Measurements from ENCODE around the gene TGFBR3.

TGFBR3 gene

DNA sequence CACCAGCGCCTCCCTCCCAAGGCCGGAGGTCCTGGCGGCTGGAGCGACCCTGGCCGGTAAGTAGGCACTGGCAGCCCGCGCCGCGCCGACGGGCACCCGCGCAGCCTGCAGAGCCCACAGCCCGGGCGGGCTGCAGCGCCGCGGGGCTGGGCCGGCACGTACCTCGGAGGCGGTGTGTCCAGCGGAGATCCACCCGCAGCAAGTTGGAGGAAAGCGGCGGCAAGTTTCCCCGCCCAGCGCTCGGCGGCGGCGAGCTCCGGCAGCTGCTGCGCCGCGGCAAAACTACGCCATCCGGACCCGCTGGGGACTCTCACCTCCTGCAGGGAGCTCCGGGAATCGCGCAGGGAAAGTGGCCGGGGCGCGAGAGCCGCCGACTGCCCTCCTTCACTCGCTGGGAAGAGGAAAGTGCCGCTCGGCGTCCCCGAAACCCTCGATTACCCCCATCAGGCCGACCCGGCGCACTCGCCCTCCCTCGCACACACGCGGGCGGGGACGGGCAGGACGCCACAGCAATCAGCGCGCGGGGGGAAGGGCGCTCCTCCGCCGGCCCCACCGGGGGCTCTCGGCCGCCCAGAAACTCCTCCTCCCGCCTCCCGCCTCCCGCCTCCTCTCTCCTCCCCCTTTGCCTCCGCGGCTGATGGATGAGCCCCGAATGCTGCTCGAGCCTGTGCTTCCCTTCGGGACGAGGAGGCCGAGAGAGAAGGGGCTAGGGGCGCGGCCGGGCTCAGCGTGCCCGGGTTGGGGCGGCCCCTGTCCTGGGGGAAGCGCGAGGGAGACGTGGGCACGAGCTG, at the start of gene TGFBR3:
TSS of gene TGFBR3 (minus strand) at position 436 of the 791 bp plus-strand sequence. CDS start 24,620 bp downstream, outside the sequence.
- DNase-seq (ENCODE audit: low read depth in 2 of 2) = peak; percentile 61 to 67

DNA sequence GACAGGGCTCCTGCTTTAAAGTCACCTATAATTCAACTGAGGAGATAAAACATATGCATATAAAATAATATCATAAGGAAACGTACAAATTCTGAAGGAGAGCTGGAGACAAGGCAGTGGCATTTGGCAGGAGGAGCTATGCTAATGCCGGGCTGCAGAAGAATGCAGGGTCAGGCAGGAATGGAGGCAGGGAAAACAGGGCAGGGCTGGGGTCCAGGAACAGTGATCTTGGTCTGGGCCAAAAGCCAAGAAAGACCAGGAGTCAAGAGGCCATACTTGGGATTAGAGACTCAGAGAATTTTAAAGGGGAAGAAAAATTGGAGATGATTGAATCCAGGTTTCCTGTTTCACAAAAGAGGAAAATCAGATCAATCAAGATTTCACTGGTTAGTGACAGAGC, 43.3 kb upstream of the TGFBR3 start:
- no peak for DNase-seq (ENCODE audit: low read depth in 2 of 2)

DNA sequence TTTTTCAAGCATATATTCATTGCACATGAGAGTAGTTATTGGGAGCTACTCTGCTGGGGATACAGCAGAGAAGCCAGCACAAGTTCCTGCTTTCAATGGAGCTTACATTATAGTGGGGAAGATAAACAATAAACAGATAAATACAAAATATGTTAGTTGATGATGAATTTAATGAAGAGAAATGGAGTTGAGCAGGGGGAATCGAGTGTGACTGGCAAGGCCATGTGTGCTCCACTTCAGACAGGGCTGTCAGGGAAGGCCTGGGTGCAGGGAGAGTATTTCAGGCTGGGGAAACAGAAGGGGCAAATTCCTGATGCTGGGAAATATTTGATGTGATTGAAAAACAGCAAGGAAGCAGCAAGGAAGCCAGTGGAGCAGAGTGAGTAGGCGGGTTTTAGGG, 42.1 kb upstream of the TGFBR3 start:
- no peak for DNase-seq (ENCODE audit: low read depth in 2 of 2)

DNA sequence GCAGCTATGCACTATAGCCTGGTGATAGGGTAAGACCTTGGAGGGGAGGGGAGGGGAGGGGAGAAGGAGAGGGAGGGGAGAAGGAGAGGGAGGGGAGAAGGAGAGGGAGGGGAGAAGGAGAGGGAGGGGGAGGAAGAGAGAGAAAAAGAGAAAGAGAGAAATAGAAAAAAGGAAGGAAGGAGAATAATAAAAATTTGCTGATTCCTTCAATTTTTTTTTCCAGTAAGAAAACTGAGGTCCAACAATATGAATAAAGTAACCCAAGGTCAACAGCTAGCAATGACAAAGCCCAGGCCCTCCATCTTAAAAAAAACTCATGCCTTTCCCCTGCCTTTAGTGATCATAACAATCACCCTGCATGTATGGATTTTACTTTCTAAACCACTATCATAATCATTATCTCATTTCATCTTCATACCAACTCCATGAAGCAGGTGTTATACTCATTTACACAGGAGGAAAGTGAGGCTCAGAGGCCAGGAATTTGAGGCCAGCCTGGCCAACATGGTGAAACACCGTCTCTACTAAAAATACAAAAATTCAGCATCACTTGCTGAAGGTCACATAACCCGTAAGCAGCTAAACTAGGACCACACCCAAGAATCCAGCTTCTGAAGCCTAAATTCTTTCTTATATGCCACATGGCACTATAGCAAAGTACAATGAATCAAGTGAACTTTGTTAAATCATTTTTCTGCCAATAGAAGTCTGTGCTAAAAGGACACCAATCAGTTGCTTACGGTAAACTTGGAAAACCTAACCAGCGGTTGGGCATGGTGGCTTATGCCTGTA, 39.9 kb upstream of the TGFBR3 start:
- no peak for DNase-seq (ENCODE audit: low read depth in 2 of 2)

DNA sequence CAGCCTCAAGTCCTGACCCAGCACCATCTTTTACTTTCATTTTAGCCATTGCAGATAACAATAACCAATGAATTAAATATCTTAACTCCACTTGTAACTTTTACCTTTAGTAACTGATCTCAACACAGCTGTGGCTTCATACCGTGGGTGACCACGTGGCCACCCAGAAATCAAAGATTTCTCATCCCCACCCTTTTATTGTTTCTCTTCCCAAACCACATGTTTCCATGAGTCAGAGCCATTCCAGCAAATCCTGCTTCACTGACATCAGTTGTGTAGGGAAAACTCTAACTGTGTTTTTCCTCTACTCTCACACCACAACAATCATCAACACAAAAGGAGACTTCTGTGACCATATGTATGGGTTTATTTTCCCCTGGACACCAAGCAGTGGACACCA, 38.2 kb upstream of the TGFBR3 start:
- DNase-seq (ENCODE audit: low read depth in 2 of 2) = no peak

DNA sequence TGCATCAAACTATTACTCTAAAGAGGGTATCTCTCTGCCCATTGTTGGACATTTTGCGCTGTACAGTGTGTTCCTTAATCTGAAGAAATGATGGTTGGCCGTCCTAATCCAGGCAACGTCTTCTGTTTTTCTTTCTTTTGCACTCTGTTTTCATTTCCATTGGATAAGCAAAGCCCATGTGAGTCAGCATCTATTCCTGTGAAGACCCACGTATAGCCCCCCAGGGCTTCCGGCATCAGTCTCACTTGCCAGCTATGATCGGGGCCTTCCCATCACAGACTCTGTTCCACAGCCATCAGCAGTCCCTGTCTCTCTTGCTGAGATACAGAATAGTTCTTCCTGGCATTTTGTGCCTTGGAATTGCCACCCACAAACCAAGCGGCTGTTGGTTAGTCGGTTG, 34.0 kb upstream of the TGFBR3 start:
- no peak for DNase-seq (ENCODE audit: low read depth in 2 of 2)

DNA sequence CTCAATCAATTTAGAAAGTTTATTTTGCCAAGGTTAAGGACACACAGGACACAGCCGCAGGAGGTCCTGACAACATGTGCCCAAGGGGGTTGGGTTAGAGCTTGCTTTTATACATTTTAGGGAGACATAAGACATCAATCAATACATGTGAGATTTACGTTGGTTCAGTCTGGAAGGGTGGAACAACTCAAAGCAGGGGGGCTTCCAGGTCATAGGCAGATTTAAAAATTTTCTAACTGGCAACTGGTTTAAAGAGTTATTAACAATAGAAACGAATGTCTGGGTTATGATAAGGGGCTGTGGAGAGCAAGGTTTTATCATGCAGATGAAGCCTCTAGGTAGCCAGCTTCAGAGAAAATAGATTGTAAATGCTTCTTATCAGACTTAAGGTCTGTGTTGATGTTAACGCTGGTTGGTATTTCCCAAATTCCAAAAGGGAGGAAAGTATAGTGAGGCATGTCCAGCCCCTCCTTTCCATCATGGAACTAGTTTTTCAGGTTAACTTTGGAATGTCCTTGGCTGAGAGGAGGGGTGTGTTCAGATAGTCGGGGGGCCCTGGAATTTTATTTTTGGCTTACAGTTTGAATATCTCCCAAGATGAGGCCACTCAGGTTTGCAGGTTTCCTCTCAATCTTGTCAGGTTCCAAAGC, 31.0 kb upstream of the TGFBR3 start:
- DNase-seq (ENCODE audit: low read depth in 2 of 2) = no peak

DNA sequence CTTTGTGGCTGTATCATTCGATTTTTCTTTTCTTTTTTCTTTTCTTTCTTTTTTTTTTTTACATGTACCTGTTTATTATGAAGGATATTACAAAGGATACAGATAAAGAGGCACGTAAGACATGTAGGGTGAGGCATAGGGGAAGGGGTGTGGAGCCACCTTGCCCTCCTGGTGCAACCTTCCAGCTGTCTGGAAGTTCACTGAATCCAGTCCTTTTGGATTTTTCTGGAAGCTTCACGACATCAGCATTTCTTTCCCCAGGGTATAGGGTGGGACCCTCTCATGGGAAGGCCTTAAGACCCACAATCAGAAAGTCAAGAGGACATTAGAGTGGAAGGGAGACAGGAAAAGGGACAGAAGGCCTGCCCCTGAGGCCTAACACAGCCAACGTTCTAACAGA, 30.1 kb upstream of the TGFBR3 start:
- DNase-seq (ENCODE audit: low read depth in 2 of 2) = no peak

DNA sequence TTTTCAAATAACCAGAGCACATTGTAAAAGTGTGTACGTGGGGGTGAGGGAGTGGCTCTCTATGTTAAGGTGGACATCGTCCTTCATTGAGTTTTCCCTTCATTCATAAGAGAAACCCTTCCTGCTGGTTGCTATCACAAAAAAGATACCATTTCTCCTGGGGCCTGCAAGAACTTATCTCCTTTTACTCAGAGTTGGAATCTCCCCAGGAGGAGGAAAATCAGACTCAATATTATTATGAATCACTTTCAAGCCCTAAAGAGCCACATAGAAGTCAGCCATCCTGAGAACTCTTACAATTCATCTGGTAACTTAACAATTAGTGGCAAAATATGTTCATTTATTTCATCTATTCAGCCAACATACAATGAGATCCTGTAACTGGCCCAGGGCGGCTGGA, 27.1 kb upstream of the TGFBR3 start:
- no peak for DNase-seq (ENCODE audit: low read depth in 2 of 2)

DNA sequence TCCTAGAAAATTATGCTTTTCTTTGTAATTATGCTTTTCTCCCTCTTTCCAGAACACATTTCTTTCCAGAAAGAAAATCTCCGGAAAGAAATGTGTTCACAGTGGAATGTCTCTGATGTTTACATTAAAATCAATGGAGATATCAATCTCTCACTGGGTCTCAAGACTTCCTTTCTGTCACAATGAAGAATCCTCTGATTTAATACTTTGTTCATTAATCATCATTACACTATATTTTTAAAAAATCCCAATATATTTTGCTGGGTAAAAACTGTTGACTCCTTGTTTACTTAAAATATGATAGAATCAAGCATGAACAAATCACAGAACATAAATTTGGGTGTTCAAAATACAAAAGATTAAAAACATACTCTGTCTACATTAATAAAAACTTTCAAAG, 26.3 kb upstream of the TGFBR3 start:
- no peak for DNase-seq (ENCODE audit: low read depth in 2 of 2)

DNA sequence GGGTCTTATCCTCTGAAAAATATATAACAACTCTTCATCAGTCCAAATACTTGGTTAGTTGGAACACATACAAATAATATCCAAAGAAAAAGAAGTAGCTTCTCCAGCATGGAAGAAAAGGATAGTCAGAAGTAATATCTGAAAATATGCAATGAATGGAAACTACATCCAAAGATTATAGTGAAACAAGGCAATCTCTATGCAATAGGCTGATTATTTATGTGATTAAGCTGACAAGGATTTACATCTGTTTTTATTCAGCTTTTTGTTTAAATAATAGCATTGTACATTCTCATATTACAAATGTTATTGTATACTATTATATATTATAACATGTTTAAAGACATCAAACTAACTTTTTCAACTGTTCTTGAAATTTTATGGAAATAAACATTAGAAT, 15.3 kb upstream of the TGFBR3 start:
- DNase-seq (ENCODE audit: low read depth in 2 of 2) = no peak

DNA sequence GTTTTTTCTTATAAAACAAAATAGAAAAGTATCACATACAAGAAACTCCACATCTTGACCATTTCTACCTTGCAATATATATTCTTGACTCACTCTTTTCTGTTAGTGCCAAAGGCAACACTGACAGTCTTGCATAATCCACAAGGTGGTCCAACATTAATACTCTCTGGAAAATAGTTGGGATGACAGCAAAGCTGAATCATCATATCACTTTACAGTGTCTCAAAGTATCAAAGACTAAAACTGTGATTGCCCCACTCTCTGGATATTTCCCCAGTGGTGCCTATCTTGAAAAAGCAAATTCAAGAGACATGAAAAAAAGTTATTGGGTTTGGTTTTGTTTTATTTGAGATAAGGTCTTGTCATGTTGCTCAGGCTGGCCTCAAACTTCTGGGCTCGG, 14.6 kb upstream of the TGFBR3 start:
- no peak for DNase-seq (ENCODE audit: low read depth in 2 of 2)

DNA sequence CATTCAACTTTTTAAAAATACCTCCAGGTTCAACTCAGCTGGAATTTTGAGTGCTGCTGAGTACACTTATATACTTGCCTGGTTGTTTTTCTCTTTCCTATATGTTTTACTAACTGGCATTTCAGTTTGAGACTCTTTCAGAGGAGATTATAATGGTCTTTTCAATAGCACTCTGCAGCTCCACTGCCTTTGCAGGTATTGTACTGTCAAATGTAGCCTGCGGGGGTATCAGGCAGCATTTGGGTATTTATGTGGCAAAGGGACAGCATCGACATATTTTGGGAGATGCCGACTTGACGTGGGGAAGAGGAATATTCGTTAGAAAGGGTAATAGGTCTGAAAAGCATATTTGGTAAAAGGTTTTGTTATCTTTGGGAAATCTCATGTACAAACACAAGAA, 11.1 kb upstream of the TGFBR3 start:
- no peak for DNase-seq (ENCODE audit: low read depth in 2 of 2)

DNA sequence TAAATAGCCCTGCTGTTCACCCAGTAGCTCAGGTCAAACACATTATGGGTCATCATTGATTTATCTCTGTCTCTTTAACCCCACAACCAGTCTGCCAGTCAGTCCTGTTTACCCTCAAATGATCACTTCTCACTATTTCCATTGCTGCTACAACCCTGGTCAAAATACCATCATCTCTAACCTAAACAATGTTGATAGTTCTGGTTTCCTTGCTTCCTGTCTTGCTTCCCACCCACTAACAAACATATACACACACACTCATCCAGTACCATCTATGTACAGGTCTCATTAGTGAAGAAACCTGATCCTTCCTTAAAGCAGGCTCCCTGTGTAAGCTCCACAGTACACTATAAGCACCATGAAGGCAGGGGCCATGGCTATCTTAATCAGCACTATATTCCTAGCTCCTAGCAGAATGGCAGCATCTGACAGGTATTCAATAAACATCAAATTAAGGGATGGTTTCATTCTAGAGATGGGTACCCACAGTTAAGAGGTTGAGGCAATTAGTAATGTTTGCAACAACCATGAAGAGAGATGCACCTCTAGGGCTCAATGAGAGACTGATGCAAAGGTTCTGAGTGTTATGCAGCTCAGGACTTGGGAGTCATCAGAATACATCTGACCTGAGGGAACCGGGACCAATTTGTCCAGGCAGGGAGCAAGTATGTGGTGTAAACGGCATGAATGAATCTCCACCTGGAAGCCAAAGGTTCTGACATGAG, 10.0 kb upstream of the TGFBR3 start:
- no peak for DNase-seq (ENCODE audit: low read depth in 2 of 2)

DNA sequence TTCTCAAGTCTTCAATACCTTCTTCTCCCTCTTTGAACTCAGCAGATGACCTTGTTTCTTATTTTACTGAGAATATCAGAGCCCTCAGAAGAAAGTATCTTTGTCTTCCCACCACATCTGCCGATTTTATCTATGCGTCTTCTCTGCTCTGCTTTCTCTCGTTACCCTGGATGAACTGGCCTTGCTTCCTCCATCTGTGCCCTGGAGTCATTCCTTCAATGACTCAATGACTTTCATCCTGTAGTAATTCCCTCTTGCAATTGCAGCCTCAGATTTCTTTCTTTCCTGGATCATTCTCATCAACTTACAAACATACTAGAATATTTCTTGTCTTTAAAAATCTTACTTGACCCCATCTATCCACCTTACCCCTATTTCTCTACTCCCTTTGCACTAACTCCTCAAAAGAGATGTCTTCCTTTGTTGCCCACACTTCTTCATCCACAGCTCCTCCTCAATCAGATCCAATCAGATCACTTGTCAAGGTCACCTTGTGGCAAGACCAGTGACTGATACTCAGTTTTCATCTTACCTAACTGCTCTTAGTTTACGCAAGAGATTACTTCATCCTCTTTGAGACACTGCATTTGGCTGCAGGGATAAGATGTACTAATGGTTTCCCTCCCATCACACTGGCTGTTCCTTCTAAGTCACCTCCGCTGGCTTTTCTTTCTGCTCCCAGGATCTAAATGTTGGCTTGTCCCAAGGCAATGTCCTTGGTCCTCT, 8.2 kb upstream of the TGFBR3 start:
- DNase-seq (ENCODE audit: low read depth in 2 of 2) = no peak

DNA sequence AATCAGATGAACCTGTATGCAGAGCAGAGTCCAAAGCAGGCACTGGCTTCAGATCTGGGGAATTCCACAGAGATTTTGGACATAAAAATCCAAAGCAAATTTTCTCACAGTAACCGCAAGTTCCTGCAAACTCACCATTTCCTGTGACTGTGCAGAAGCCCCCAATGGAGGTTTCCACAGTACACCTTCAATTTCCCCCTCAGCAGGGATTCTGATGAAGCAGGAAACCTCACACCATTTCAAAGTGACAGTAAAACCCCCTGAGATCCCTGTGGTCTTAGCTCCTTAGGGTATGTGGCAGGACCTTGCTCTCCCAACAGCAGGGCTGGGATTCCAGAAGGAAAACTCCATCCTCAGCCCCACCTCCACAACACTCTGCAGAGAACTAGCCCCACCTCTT, 6.0 kb upstream of the TGFBR3 start:
- no peak for DNase-seq (ENCODE audit: low read depth in 2 of 2)

DNA sequence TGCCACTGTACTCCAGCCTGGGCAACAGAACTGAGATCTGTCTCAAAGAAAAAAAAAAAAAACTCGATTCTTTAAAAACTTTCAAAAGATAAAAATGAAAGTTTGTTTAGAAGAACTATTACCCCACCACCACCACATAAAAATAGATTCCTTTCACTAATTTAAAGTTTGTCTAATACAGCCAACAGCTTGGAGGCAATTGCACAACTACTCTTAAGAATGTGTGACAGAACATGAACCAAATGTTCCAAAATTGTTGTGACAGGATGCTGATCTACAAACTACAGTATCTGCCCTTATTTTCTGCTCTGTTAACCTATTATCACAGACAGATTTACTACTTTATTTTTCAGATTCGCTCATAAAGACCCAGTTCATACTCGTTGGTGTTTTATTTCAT, 5.5 kb upstream of the TGFBR3 start:
- no peak for DNase-seq (ENCODE audit: low read depth in 2 of 2)

DNA sequence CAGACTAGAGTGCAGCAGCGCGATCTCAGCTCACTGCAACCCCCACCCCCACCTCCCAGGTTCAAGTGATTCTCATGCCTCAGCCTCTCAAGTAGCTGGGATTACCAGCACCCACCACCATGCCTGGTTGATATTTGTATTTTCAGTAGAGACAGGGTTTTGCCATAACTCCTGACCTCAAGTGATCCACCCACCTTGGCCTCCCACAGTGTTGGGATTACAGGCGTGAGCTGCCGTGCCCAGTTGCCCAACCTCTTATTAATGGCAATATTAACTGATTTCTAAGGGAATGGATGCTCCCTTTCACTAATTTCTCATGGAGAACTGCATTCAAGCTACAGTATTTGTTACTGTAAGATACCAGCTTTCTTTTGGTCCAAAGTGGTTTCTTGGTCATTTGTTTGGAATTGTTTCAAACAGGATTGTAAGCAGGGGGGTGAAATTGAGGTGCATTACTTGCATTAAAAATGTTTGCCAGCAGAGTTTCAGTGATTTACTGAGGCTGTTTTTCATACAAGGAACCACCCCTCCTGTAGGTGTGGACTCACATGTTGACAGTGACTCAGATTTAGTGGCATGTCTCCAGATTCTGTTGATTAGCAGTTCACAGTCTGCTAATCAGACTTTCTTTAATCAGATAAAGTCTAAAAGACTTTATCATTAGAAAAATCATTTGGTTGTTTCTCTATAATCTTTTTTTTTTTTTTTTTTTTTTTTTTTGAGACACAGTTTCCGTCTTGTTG, 3.9 kb upstream of the TGFBR3 start:
- no peak for DNase-seq (ENCODE audit: low read depth in 2 of 2)

DNA sequence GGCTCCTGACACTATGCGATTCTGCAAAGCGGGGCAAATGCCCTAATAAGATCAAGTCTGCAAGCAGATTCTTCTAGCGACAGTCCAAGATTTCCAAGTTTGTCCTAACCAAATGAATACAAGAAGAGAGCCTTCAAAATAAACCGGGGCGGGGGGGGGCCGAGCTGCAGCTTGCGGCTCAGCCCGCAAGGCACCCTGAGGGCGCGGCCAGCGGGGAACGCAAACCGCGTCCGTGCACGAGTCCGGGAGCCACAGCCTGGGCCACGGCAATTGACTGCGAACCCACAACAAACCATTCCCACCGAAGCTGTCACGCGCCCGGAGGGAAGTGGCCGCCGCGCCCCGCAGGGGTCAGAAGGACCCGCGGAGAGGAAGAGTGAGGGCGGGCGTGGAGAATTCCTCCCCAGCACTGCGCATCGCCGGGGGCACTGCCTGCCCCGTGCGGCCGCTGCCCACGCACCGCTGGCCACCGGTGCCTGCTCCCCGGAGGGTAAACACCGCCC, 687 bp downstream of the TGFBR3 start:
- DNase-seq (ENCODE audit: low read depth in 2 of 2) = peak in 1 of 2 donors; percentile 9

DNA sequence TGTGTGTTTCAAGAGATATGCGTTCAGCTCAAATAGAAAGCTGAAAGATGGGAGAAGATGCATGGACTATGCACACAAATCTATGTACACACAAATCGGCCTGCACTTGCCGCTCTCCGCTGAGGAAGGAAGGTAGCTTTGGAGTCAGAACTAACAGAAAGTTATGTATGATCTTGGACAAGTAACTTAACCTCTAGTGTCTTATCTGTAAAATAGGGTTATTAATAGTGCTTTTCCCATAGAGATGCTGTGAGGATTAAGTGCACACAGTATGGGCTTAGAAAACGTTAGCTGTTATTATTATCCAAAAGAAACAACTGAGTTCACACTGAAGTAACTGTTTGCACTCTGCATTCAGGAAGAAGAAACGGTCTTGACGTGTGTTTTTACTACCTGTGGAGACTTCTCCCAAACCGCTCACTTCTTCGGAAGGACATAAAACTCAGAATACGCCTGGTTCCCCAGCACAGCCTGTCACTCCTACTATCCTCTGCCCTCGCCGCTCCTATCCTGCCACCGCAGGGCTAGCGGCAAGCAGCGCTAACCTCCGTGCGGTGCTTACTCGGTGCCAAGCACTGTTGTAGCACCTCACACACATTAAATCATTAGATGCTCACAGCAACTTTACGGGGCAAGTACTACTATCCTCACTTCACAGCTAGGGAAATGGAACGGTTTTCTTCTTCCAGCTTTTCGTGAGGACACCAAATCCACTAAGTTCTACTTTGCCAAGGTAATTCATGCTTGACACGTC, 1.3 kb downstream of the TGFBR3 start:
- peak in 1 of 2 donors; percentile 23 for DNase-seq (ENCODE audit: low read depth in 2 of 2)

Data from activated CD4-positive, alpha-beta T cell treated with anti-CD3 and anti-CD28 coated beads for 24 hours (primary cell).